DOHH2 (cell line): ENCODE data around the gene CCDC197.

ENCODE experiments used
- CTCF ChIP-seq: fragments of 200-600 bp; sonication (generic); IDR thresholded peaks from one replicate; pipeline ENCODE4 v1.5.1; 2014; ENCODE audit warnings: antibody characterized with exemption, mild to moderate bottlenecking, low read depth, low read length; ENCODE audit not compliant: poor library complexity, severe bottlenecking
- EZH2phosphoT487 ChIP-seq: fragments of 200-600 bp; sonication (generic); IDR thresholded peaks from 2 replicates; pipeline ENCODE4 v1.6.1; 2017; ENCODE audit warnings: borderline replicate concordance, mild to moderate bottlenecking, antibody characterized with exemption, low read length, moderate library complexity, mixed read lengths

GRCh38 chr14:93982230-93983007 lies 14.7 kb upstream of the CCDC197 start:
- TF ChIP-seq CTCF: no peak
- no peak for TF ChIP-seq EZH2phosphoT487
